A673 (cell line): ENCODE data around the gene ZMYND8. TPM values are rescaled to one million over a fixed set of nuclear protein-coding genes. Genes with fewer than 3 reads are reported as not detected.

Source experiments
- BruUV-seq: library from RNA; stranded (reverse); fragments of 400-500 nt; replicated peaks from 2 replicates; lab custom pipeline; 2021; lab: Mats Ljungman, UMichigan
- CTCF ChIA-PET: fragments of 300-600 bp; sonication (Branson Sonifier 250); formaldehyde crosslinking; loops from one replicate; lab custom pipeline; 2022; ENCODE audit warnings: antibody characterized with exemption; lab: Charles Lee
- POLR2A ChIA-PET: fragments of 300-600 bp; sonication (Branson Sonifier 250); formaldehyde crosslinking; loops from one replicate; lab custom pipeline; 2022; ENCODE audit warnings: antibody characterized with exemption; ENCODE audit not compliant: low non-redundant PET; lab: Charles Lee
- DNase-seq: peaks from one replicate; pipeline ENCODE4 v3.0.0-alpha.2; 2015; ENCODE audit warnings: low spot score
- H3K27ac ChIP-seq: fragments of 200-600 bp; sonication (generic); 2 replicates; pipeline ENCODE4 v1.5.1; 2016; ENCODE audit warnings: mixed run types, low read depth, mild to moderate bottlenecking, mixed read lengths, antibody characterized with exemption, low read length; ENCODE audit not compliant: poor library complexity, severe bottlenecking
- H3K27me3 ChIP-seq: fragments of 200-600 bp; sonication (generic); replicated peaks from 2 replicates; pipeline ENCODE4 v1.6.1; 2017; ENCODE audit warnings: mixed run types, low read depth, mild to moderate bottlenecking, mixed read lengths, antibody characterized with exemption, low read length; ENCODE audit not compliant: insufficient read depth, poor library complexity
- H3K36me3 ChIP-seq: fragments of 200-600 bp; sonication (generic); 2 replicates; pipeline ENCODE4 v1.6.1; 2016; ENCODE audit warnings: mixed run types, mild to moderate bottlenecking, mixed read lengths, antibody characterized with exemption, low read length; ENCODE audit not compliant: insufficient read depth, poor library complexity, severe bottlenecking
- H3K4me1 ChIP-seq: fragments of 200-600 bp; sonication (generic); 2 replicates; pipeline ENCODE4 v1.6.1; 2017; ENCODE audit warnings: mixed run types, mild to moderate bottlenecking, mixed read lengths, antibody characterized with exemption, low read length; ENCODE audit not compliant: insufficient read depth, poor library complexity, severe bottlenecking
- H3K4me3 ChIP-seq: fragments of 200-600 bp; sonication (generic); 2 replicates; pipeline ENCODE4 v1.5.1; 2016; ENCODE audit warnings: low read depth, mixed run types, mild to moderate bottlenecking, mixed read lengths, low read length; ENCODE audit not compliant: poor library complexity, severe bottlenecking
- H3K9me3 ChIP-seq: fragments of 200-600 bp; sonication (generic); 2 replicates; pipeline ENCODE4 v1.6.1; 2016; ENCODE audit warnings: mixed run types, low read depth, mild to moderate bottlenecking, mixed read lengths, antibody characterized with exemption, low read length; ENCODE audit not compliant: poor library complexity, severe bottlenecking
- EZH2 ChIP-seq: fragments of 200-600 bp; sonication (generic); IDR thresholded peaks from 2 replicates; pipeline ENCODE4 v1.6.1; 2017; ENCODE audit warnings: borderline replicate concordance, low read depth, mild to moderate bottlenecking, mixed read lengths, antibody characterized with exemption, low read length; ENCODE audit not compliant: poor library complexity, severe bottlenecking
- intact Hi-C: fragments of 100-400 bp; cut with micrococcal nuclease; formaldehyde crosslinking; loops from one replicate; pipeline ENCODE4 v1.10.0; 2022; ENCODE audit not compliant: unreplicated experiment
- total RNA-seq: library from RNA; stranded (reverse); gene quantifications from 2 replicates; pipeline ENCODE4 v1.2.3, GENCODE V29; 2021
- TF ChIP-seq, protein P1 (sequence below): fragments of 300-800, 200-600 bp; sonication (generic); conservative IDR thresholded peaks from 2 replicates; pipeline ENCODE4 v1.5.1; 2017; ENCODE audit warnings: low read depth, mild to moderate bottlenecking, antibody characterized with exemption, low read length, moderate library complexity, mixed read lengths

Gene ZMYND8
- total RNA-seq, 1 experiment from 2014 or later = 31.3 TPM

DNA sequence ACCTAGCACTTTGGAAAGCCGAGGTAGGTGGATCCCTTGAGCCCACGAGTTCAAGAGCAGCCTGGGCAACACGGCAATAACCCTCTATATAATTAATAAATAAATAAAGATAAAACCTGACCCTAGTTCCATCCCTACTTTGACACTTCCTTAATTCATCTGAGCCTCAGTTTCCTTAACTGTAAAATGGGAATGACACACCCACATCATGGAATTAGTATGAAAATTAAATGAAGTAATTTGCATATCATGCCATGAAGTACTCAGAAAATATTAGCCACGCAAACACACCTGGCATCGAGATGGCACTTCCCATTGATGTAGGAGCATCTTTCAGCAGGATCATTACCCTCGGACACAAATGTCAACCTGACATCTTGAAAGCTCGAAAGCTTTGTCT, 19.1 kb downstream of the ZMYND8 start:
- H3K36me3 ChIP-seq = peaks cover 1% of the 10 kb centered on the region
- no peak overlapping the region for H3K4me3 ChIP-seq
- intact Hi-C loops = no loop called here
- POLR2A ChIA-PET = no interaction called here
- no peaks in the 10 kb centered on the region for H3K4me1 ChIP-seq
- CTCF ChIA-PET = no interaction called here
- no TSS peak for BruUV-seq
- H3K9me3 ChIP-seq = no peaks in the 10 kb centered on the region
- no peaks in the 10 kb centered on the region for H3K27me3 ChIP-seq
- TF ChIP-seq EZH2 = no peak
- TF ChIP-seq, protein P1, sequence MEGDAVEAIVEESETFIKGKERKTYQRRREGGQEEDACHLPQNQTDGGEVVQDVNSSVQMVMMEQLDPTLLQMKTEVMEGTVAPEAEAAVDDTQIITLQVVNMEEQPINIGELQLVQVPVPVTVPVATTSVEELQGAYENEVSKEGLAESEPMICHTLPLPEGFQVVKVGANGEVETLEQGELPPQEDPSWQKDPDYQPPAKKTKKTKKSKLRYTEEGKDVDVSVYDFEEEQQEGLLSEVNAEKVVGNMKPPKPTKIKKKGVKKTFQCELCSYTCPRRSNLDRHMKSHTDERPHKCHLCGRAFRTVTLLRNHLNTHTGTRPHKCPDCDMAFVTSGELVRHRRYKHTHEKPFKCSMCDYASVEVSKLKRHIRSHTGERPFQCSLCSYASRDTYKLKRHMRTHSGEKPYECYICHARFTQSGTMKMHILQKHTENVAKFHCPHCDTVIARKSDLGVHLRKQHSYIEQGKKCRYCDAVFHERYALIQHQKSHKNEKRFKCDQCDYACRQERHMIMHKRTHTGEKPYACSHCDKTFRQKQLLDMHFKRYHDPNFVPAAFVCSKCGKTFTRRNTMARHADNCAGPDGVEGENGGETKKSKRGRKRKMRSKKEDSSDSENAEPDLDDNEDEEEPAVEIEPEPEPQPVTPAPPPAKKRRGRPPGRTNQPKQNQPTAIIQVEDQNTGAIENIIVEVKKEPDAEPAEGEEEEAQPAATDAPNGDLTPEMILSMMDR = no peak
- no peak for DNase-seq
- H3K27ac ChIP-seq = no peak overlapping the region

DNA sequence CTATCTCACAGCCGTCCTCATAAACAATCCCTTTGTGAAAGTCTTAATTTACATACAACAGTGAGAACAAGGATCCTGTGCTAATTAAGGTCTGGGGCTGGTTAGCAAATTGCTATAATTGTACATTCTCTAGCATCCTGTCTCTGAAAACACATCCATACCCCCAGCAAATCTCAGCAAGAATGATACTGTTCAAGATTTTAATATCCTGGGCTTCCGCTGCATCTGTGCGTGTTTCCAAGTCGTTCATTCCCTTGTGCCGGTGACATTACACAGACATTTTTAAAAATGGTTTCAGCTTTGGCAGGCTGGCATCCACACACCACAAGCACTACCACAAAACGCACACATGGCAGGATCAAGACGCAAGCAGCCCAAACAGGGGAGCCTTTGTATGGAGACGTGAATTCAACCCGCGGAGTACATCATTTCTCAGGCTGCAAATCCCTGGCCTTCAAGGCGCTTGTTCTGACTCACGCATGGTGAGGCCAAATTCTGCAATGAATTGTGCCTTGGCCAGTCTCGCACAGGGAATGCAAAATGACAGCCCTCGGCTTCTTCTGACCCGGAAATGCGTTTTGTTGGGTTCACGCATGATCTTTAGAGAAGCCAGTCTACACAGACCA, 20.3 kb downstream of the ZMYND8 start:
- no peak overlapping the region for H3K27ac ChIP-seq
- TF ChIP-seq, protein P1 = no peak
- no peak for TF ChIP-seq EZH2
- H3K9me3 ChIP-seq = no peaks in the 10 kb centered on the region
- intact Hi-C loops = no loop called here
- H3K36me3 ChIP-seq = peaks cover 2% of the 10 kb centered on the region
- ChIA-PET POLR2A (no interaction called here), CTCF (no interaction called here)
- no peak for DNase-seq
- H3K27me3 ChIP-seq = no peaks in the 10 kb centered on the region
- no TSS peak for BruUV-seq
- peaks cover 3% of the 10 kb centered on the region for H3K4me1 ChIP-seq
- H3K4me3 ChIP-seq = no peak overlapping the region

DNA sequence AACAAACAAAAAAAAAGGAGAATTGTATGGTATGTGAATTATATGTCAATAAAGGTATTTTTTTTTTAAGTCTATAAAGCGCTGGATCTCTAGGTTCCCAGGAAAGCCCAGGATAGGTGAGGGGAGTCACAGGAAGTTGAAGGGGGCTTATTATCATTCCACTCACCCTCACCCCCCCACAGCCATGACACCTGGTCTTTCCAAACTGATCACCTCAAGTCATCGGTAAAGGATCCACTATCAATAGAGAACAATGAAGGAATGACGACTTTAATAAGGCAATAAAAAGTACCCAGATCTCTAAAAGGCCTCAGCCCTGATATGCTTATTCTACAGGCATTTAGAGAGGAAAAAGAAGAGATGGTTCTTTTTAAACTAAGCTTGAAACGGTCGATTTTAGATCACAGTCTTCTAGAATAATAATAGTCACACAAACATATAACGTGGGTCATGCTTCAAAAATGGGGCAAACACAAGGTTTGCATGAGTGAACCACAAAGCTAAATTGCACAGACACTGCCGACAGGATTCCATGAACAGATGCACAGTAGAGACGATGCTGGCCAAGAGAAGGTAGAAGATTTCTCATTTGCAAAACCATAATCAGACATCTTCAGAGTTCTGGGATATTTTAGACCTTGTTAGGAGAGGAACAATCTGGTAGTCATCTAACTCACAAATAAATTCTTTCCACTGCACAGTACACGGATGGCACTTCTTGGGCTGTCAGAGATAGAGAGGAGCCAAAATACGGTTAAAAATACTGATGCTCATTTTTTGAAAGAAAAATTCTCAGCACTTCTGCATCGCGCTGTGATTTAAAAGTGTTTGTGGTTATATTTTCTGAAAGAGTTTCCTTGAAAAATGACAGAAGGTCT, 21.0 kb downstream of the ZMYND8 start:
- no peak for TF ChIP-seq EZH2
- TF ChIP-seq, protein P1 = no peak
- H3K27ac ChIP-seq = no peak overlapping the region
- DNase-seq = no peak
- H3K9me3 ChIP-seq = no peaks in the 10 kb centered on the region
- H3K27me3 ChIP-seq = no peaks in the 10 kb centered on the region
- ChIA-PET POLR2A (no interaction called here), CTCF (no interaction called here)
- no peak overlapping the region for H3K4me3 ChIP-seq
- BruUV-seq = no TSS peak
- H3K4me1 ChIP-seq = peaks cover 10% of the 10 kb centered on the region
- H3K36me3 ChIP-seq = peaks cover 2% of the 10 kb centered on the region
- intact Hi-C loops = no loop called here
